Neuron (in vitro differentiated cells): ENCODE data around the gene MAJIN.

Experiments used
- H2AFZ ChIP-seq: one replicate; pipeline ENCODE4 v1.6.1; 2013; ENCODE audit warnings: low read depth, mild to moderate bottlenecking, inconsistent platforms, low read length, moderate library complexity
- H3K27me3 ChIP-seq: one replicate; pipeline ENCODE4 v1.6.1; 2013; ENCODE audit warnings: low read length; ENCODE audit not compliant: insufficient read depth
- H3K36me3 ChIP-seq: one replicate; pipeline ENCODE4 v1.6.1; 2013; ENCODE audit warnings: low read length; ENCODE audit not compliant: insufficient read depth
- H3K4me1 ChIP-seq: one replicate; pipeline ENCODE4 v1.6.1; 2013; ENCODE audit warnings: low read length; ENCODE audit not compliant: insufficient read depth
- H3K4me3 ChIP-seq: 2 replicates; pipeline ENCODE4 v1.5.1; 2013; ENCODE audit warnings: mild to moderate bottlenecking, low read length, moderate library complexity
- H3K9me3 ChIP-seq: one replicate; pipeline ENCODE4 v1.6.1; 2013; ENCODE audit warnings: low read length

MAJIN gene

GRCh38 chr11:64911689-64912088, 60.2 kb downstream of the MAJIN start:
- no peak overlapping the region for H2AFZ ChIP-seq
- peaks cover 58% of the 10 kb centered on the region for H3K36me3 ChIP-seq
- peaks cover 9% of the 10 kb centered on the region for H3K4me1 ChIP-seq
- no peak overlapping the region for H3K4me3 ChIP-seq
- H3K9me3 ChIP-seq, result no peaks in the 10 kb centered on the region
- H3K27me3 ChIP-seq, result no peaks in the 10 kb centered on the region

DNA sequence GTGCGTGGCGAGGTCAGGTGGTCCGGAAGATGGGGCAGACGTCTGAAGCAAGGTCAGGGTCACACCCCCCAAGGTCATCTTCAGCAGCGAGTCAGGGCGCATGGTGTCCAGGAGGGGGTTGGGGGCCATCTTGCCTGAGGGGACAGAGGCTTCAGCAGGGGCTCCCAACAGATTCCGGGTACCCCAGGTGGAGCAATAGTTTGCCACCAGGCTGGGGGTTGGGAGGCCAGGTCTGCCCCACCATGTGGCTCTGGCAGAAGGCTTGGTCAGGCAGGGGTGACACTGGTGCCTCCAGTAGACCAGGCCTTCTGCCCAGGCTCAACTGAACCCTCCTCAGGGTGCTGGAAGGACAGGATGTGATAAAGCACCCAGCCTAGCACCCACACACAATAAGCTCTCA, 60.8 kb downstream of the MAJIN start:
- H3K27me3 ChIP-seq, result no peaks in the 10 kb centered on the region
- H3K4me1 ChIP-seq, result peaks cover 5% of the 10 kb centered on the region
- H3K9me3 ChIP-seq, result no peaks in the 10 kb centered on the region
- H2AFZ ChIP-seq, result no peak overlapping the region
- H3K36me3 ChIP-seq, result peaks cover 63% of the 10 kb centered on the region
- H3K4me3 ChIP-seq, result no peak overlapping the region

DNA sequence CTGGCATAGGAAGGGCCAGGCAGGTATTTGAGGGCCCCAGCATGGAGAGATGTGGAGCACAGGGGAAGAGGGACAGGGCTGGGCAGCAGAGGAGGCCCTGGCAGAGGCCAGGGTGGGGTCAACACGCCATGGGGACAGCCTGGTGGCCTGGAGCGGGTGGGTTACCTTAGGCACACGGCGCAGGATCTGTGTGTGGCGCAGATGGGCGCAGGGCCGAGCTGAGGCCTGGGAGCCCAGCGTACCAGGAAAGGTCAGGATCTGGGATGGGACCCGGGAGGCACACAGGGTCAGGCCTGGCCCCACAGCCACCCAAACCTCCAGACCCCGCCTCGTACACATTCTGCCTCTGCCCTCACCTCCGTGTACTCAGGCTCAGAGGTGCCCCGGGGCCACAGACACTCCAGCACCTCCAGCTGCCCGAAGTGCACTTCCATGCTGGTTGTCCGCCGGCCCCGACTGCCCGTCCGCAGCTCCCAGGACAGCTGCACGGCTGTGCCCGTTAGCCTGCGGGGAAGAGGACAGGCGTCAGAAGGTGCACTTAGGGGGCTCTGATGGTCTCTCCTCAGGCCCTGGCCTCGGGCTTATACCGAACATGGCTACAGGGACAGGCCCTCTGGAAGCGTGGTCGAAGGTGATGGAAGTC, 61.3 kb downstream of the MAJIN start:
- Histone ChIP-seq H3K27me3 (no peaks in the 10 kb centered on the region), H2AFZ (no peak overlapping the region), H3K4me1 (no peaks in the 10 kb centered on the region), H3K36me3 (peaks cover 69% of the 10 kb centered on the region), H3K9me3 (no peaks in the 10 kb centered on the region), H3K4me3 (no peak overlapping the region)

DNA sequence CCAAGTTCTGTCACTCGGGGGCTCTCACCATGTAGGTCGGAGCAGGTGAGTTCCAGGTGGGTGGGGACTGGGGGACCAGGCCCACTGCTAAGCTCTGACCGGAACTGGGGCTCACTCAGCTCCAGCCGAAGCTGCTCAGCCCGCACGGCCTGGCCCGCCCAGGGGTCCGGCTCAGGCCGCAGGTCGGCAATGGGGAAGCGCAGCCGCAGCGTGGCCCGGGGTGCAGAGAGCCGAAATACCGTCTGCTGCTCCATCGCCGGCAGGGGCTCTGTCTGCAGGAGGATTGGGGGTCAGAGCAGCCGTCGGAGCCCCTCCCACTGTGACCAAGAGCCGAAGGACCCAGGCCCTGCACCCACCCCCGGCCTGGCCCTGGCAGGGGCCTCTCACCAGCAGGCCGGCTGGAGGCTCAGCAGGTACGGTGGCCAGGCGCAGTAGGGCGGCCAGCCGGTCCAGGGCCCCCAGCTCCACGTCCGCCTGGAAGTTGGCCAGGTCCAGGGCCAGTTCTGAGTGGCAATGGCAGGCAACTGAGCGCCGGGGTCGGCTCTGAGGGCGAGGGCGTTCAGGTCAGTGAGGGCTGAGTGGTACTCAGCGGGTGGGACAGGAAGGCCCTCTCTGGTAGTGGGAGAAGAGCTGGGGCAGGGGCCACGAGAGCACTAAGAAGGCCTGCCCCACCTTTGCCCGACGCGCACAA, 62.1 kb downstream of the MAJIN start:
- Histone ChIP-seq H3K4me1 (no peaks in the 10 kb centered on the region), H3K36me3 (peaks cover 73% of the 10 kb centered on the region), H2AFZ (no peak overlapping the region), H3K4me3 (no peak overlapping the region), H3K27me3 (no peaks in the 10 kb centered on the region), H3K9me3 (no peaks in the 10 kb centered on the region)

DNA sequence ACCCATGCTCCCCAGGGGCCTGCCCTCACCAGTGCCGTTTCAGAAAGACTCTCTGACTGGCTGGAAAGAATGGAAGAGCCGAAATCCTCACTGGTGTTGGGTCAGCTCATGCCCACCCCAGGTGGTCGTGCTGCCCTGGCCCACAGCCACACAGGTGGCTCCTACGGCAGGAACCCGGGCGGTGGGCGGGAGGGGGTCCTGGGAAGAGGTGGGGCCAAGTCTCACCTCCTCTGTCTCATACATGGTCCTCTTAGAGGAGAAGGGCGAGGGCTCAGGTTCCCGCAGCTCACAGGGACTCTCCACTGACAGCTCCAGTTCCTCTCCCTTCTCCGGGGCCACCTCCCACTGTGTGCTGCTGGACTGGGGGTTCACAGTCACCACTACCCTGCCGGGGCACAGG, 63.1 kb downstream of the MAJIN start:
- H3K4me3 ChIP-seq, result no peak overlapping the region
- H3K27me3 ChIP-seq, result no peaks in the 10 kb centered on the region
- no peaks in the 10 kb centered on the region for H3K9me3 ChIP-seq
- H2AFZ ChIP-seq, result no peak overlapping the region
- H3K36me3 ChIP-seq, result peaks cover 72% of the 10 kb centered on the region
- no peaks in the 10 kb centered on the region for H3K4me1 ChIP-seq

GRCh38 chr11:64906314-64906635, 65.6 kb downstream of the MAJIN start:
- peaks cover 74% of the 10 kb centered on the region for H3K36me3 ChIP-seq
- no peaks in the 10 kb centered on the region for H3K4me1 ChIP-seq
- no peak overlapping the region for H3K4me3 ChIP-seq
- H3K27me3 ChIP-seq, result no peaks in the 10 kb centered on the region
- no peak overlapping the region for H2AFZ ChIP-seq
- H3K9me3 ChIP-seq, result no peaks in the 10 kb centered on the region

- H3K4me1 ChIP-seq, result no peaks in the 10 kb centered on the region
- no peaks in the 10 kb centered on the region for H3K27me3 ChIP-seq
- H3K4me3 ChIP-seq, result no peak overlapping the region
- H3K9me3 ChIP-seq, result no peaks in the 10 kb centered on the region
- peaks cover 70% of the 10 kb centered on the region for H3K36me3 ChIP-seq
- H2AFZ ChIP-seq, result no peak overlapping the region
These were observed 66.2 kb downstream of the MAJIN start for GRCh38 chr11:64905516-64906313.

DNA sequence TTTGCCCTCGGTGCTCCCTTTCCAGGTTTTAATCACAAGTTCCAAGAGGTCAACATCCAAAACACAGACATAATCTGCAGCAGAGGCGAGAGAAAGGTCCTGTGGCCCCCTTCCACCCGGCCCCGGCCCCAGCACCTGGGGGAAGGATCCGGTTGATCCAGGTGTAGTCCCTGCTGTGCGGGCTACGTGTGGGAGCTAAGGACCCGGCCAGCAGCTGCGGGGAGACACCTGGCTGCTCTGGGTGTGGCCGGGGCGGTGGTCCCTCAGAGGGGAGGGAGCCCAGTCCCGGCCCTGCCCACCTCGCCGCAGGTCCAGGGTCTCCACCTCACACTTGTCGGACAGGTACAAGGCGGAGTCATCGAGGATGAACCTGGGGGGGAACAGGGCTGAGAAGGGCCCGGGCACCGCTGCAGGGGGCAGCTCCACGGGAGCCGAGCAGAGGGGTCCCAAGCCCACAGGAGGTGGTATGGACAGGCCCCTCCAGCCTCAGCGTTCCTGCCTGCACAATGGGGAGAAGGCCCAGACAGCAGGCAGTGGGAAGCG, 68.5 kb downstream of the MAJIN start:
- Histone ChIP-seq H3K4me3 (no peak overlapping the region), H3K36me3 (peaks cover 57% of the 10 kb centered on the region), H3K4me1 (no peaks in the 10 kb centered on the region), H2AFZ (no peak overlapping the region), H3K27me3 (no peaks in the 10 kb centered on the region), H3K9me3 (no peaks in the 10 kb centered on the region)

DNA sequence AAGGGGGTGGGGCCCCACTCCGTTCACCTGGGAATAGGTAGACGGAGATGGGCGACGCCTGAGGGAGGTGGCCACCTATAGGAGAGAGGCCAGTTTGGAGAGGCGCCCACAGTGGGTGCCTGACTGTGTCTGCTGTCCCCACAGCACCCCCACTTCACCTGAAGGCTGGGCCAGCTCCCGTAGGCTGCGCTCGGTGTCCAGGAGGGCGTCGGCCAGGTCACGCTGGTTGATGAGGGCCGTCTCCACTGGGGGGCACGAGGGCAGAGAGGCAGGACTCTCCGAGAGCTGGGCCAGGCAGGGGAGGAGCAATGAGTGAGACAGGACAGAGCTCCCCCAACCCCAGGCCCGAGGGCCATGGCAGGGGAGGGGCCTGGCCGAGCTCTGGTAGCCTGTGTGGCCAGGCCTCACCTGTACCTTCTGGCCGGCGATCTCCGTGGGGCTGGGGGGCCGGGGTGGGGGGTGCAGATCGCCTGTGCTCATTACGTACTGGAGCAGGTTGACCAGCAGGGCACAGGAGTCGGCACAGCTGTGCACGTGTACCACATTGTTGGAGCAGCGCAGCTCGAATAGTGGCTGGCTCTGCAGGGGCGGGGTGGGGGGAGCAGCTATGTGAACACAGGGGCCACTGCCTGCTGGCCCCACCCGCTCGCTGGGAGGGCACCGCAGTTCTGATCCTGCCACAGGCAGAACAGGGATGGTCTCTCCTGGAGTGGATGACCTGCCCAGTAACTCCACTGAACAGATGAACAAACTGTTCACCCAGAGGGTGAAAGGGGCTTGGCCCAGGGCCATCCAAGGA, 69.6 kb downstream of the MAJIN start:
- Histone ChIP-seq H3K9me3 (no peaks in the 10 kb centered on the region), H2AFZ (no peak overlapping the region), H3K4me3 (no peak overlapping the region), H3K27me3 (no peaks in the 10 kb centered on the region), H3K4me1 (no peaks in the 10 kb centered on the region), H3K36me3 (peaks cover 61% of the 10 kb centered on the region)

DNA sequence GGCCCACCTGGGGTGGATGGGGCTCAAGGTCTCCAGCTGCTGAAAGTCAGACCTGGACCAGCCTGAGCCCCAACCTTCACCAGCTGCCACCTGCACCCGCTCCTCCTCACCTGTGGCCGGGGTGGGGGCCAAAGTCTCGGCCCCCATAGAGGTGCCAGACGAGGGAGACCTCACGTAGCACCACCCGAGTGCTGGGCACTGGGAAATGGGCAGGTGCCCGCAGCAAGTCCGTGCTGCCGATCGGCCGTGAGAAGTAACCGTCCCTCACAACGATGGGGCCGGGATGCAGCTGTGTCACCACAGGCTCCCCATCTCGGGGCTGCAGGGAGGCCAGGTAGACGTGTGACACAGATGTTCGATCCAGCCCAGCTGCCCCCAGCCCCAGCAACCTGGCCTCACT, 71.1 kb downstream of the MAJIN start:
- H3K36me3 ChIP-seq, result peaks cover 53% of the 10 kb centered on the region
- H3K27me3 ChIP-seq, result no peaks in the 10 kb centered on the region
- H2AFZ ChIP-seq, result no peak overlapping the region
- H3K9me3 ChIP-seq, result no peaks in the 10 kb centered on the region
- H3K4me1 ChIP-seq, result no peaks in the 10 kb centered on the region
- H3K4me3 ChIP-seq, result no peak overlapping the region

GRCh38 chr11:64900263-64900678, 71.6 kb downstream of the MAJIN start:
- Histone ChIP-seq H3K27me3 (no peaks in the 10 kb centered on the region), H3K4me1 (no peaks in the 10 kb centered on the region), H3K36me3 (peaks cover 48% of the 10 kb centered on the region), H3K9me3 (no peaks in the 10 kb centered on the region), H2AFZ (no peak overlapping the region), H3K4me3 (no peak overlapping the region)

DNA sequence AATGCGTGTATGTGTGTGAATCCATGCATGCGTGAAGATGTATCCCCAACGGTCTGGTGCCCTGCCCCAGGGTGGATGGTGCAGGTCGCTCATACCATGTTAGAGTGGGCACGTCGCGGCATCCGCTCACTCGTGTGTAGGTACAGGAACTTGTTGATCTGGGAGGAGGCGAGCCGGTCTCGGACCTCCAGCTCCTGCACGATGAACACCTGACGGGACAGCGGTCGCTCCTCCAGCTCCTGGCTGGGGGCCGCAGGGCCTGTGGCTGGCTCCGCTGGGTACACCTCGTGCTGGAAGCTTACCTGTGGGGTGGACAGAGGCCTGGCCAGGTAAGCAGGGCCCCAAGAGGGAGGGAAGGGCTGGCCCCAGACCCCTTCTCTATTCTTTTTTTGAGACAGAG, 73.4 kb downstream of the MAJIN start:
- H3K4me1 ChIP-seq, result no peaks in the 10 kb centered on the region
- no peak overlapping the region for H2AFZ ChIP-seq
- H3K36me3 ChIP-seq, result peaks cover 44% of the 10 kb centered on the region
- no peaks in the 10 kb centered on the region for H3K27me3 ChIP-seq
- H3K4me3 ChIP-seq, result no peak overlapping the region
- H3K9me3 ChIP-seq, result no peaks in the 10 kb centered on the region

DNA sequence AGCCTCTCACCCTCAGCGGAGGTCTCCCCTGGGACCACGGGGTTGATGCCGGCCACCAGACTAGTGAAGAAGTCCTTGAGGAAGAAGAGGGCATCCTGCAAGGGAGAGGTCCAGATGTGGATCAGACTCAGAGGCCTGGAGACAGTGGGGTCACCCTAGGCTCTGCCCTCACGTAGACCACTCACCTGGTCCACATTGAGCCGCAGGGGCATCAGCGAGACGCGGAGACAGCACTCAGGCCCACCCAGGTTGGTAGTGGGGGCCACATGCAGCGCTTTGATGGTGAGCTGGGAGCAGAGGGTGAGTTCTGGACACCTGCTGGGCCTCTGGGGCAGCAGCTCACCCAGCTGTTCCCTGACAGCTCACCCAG, 73.8 kb downstream of the MAJIN start:
- Histone ChIP-seq H3K36me3 (peaks cover 39% of the 10 kb centered on the region), H3K4me1 (no peaks in the 10 kb centered on the region), H2AFZ (no peak overlapping the region)

More for the DNA sequence above, 73.8 kb downstream of the MAJIN start:
- H3K27me3 ChIP-seq, result no peaks in the 10 kb centered on the region
- H3K9me3 ChIP-seq, result no peaks in the 10 kb centered on the region
- no peak overlapping the region for H3K4me3 ChIP-seq
